Left lung (tissue), 10 donors: ENCODE measurements around the gene CYP2C8. TPM values are rescaled to one million over a fixed set of nuclear protein-coding genes. Genes with fewer than 3 reads are reported as not detected.
A peak's percentile ranks its signal among the peaks of the same experiment; 100 is the strongest.
"Not testable (repeated sequence)": the region's sequence is repeated elsewhere in the genome, so short reads cannot be mapped to it uniquely, and the experiment has no call there.

ENCODE experiments used
- ATAC-seq: fragments of 200-7000 bp; cut with Tn5 transposase; one replicate; pipeline ENCODE4 v1.9.1; 2020; ENCODE audit warnings: moderate library complexity
- DNase-seq, 4 donors: peaks; one replicate each; pipeline ENCODE4 v3.0.0-alpha.2; 2013 to 2020
- H3K27ac ChIP-seq, 2 donors: fragments of 200-600 bp; sonication (generic) in 1 of 2; one replicate each; pipeline versions ENCODE4 v1.5.0 to v1.8.0; 2020 to 2021
- H3K27me3 ChIP-seq, 2 donors: fragments of 200-600 bp; sonication (generic) in 1 of 2; one replicate each; pipeline versions ENCODE4 v1.5.0 to v1.8.0; 2020 to 2021
- H3K36me3 ChIP-seq, 2 donors: fragments of 200-600 bp; sonication (generic) in 1 of 2; one replicate each; pipeline versions ENCODE4 v1.5.0 to v1.8.0; 2020 to 2021
- H3K4me1 ChIP-seq, 2 donors: fragments of 200-600 bp; one replicate each; pipeline ENCODE4 v1.8.0; 2021
- H3K4me3 ChIP-seq, 2 donors: fragments of 200-600 bp; sonication (generic) in 1 of 2; one replicate each; pipeline versions ENCODE4 v1.5.0 to v1.8.0; 2020 to 2021; ENCODE audit warnings: mild to moderate bottlenecking in 1 of 2
- H3K9me3 ChIP-seq, 2 donors: fragments of 200-600 bp; sonication (generic) in 1 of 2; one replicate each; pipeline versions ENCODE4 v1.5.0 to v1.8.0; 2020 to 2021
- CTCF ChIP-seq, 2 donors: fragments of 200-600 bp; sonication (generic) in 1 of 2; IDR thresholded peaks; one replicate each; pipeline versions ENCODE4 v1.5.0 to v1.8.0; 2021; ENCODE audit warnings: antibody characterized with exemption in 2 of 2
- intact Hi-C, 2 donors: fragments of 100-400 bp; cut with DNase I; formaldehyde crosslinking; loops; one replicate each; pipeline versions ENCODE4 v1.11.2 to v1.14.2; 2022
- polyA plus RNA-seq, 6 donors: library from polyadenylated mRNA; unstranded; fragments of 120-200 nt; gene quantifications; one replicate each; pipeline ENCODE4 v1.2.1, GENCODE V29; 2013; ENCODE audit not compliant: insufficient read length in 6 of 6
- total RNA-seq, 2 donors: library from RNA; stranded (reverse); fragmentation: NEBNext Ultra II Directional; extraction: Animal tissue kit (Norgen Biotek cat#: 25700); gene quantifications; one replicate each; pipeline ENCODE4 v1.2.1, GENCODE V29; 2021
- donor health status: DM: no; HTN: yes; CAD: no.
- donor health status: DM: no; HTN: no; CAD: no.

CYP2C8 gene
- total and polyA plus RNA-seq, 8 donors: 0.39 to 12.9 (median 8.0) TPM

GRCh38 chr10:95077556-95077955 lies 8.3 kb upstream of the CYP2C8 start:
- no peaks in the 10 kb centered on the region for H3K9me3 ChIP-seq
- TF ChIP-seq CTCF (IDR thresholded peaks at IDR 0.05): no peak
- no peaks in the 10 kb centered on the region for H3K36me3 ChIP-seq
- no peak overlapping the region for H3K4me3 ChIP-seq
- H3K27me3 ChIP-seq: no peaks in the 10 kb centered on the region
- H3K27ac ChIP-seq: no peak overlapping the region
- intact Hi-C loops: no loop called here
- H3K4me1 ChIP-seq: no peaks in the 10 kb centered on the region
- DNase-seq: no peak
- ATAC-seq: no peak

- no peak for ATAC-seq
- Histone ChIP-seq H3K36me3 (no peaks in the 10 kb centered on the region), H3K27me3 (no peaks in the 10 kb centered on the region), H3K4me3 (no peak overlapping the region), H3K4me1 (no peaks in the 10 kb centered on the region), H3K27ac (no peak overlapping the region), H3K9me3 (no peaks in the 10 kb centered on the region)
- intact Hi-C loops: no loop called here
- no peak for TF ChIP-seq CTCF (IDR thresholded peaks at IDR 0.05)
- DNase-seq: no peak
These were observed 1.9 kb upstream of the CYP2C8 start for GRCh38 chr10:95071107-95071660.

- H3K36me3 ChIP-seq, H3K9me3 ChIP-seq, ATAC-seq, H3K4me3 ChIP-seq, intact Hi-C loops, H3K4me1 ChIP-seq, DNase-seq, H3K27me3 ChIP-seq, H3K27ac ChIP-seq: not testable (repeated sequence)
These were observed 5.2 kb downstream of the CYP2C8 start for GRCh38 chr10:95064125-95064524.

GRCh38 chr10:95056744-95057363 lies 12.4 kb downstream of the CYP2C8 start:
- ATAC-seq (no peak), DNase-seq (no peak)
- no peak for TF ChIP-seq CTCF (IDR thresholded peaks at IDR 0.05)
- H3K27me3 ChIP-seq: no peaks in the 10 kb centered on the region
- no peaks in the 10 kb centered on the region for H3K4me1 ChIP-seq
- intact Hi-C loops: no loop called here
- no peaks in the 10 kb centered on the region for H3K36me3 ChIP-seq
- H3K9me3 ChIP-seq: peaks cover 0 to 4% of the 10 kb centered on the region in 2 donors
- H3K27ac ChIP-seq: no peak overlapping the region
- no peak overlapping the region for H3K4me3 ChIP-seq

- no peaks in the 10 kb centered on the region for H3K4me1 ChIP-seq
These were observed 19.4 kb downstream of the CYP2C8 start for GRCh38 chr10:95049919-95050318.

More at GRCh38 chr10:95049919-95050318, 19.4 kb downstream of the CYP2C8 start:
- no peaks in the 10 kb centered on the region for H3K36me3 ChIP-seq
- peaks cover 0 to 12% of the 10 kb centered on the region in 2 donors for H3K9me3 ChIP-seq
- peak; percentile 54 for ATAC-seq
- H3K4me3 ChIP-seq: no peak overlapping the region
- H3K27ac ChIP-seq: no peak overlapping the region
- intact Hi-C loops: no loop called here
- H3K27me3 ChIP-seq: no peaks in the 10 kb centered on the region
- DNase-seq: no peak
- no peak for TF ChIP-seq CTCF (IDR thresholded peaks at IDR 0.05)
